GM18520 (cell line): ENCODE data around the gene NFATC2.

Experiments
- ATAC-seq: cut with Tn5 transposase; IDR thresholded peaks from one replicate; pipeline ENCODE4 v1.9.1; 2021; ENCODE audit not compliant: unreplicated experiment

Gene NFATC2

DNA sequence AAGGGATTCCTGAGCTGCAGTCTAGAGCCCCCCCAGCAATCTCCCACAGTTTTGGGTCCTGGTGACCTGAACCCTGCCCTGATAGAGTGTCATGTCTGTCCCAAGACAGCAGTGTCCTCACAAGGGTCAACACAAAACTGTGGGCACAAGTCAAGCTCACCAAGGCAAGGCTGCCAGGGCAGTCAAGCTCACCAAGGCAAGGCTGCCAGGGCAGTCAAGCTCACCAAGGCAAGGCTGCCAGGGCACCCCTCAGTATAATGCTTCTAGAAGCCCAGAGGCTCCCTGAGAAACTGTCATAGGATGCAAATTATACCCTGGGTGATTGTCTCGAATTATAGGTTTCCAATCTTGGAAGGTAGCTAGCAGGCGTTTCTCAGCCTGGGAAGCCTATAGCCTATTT, 108.5 kb downstream of the NFATC2 start:
- no peak for ATAC-seq

- ATAC-seq, result no peak
Measured at GRCh38 chr20:51432875-51433274, 109.6 kb downstream of the NFATC2 start.

- ATAC-seq, result no peak
Measured at GRCh38 chr20:51432251-51432784, 110.2 kb downstream of the NFATC2 start.

GRCh38 chr20:51431321-51431720, 111.2 kb downstream of the NFATC2 start:
- no peak for ATAC-seq

DNA sequence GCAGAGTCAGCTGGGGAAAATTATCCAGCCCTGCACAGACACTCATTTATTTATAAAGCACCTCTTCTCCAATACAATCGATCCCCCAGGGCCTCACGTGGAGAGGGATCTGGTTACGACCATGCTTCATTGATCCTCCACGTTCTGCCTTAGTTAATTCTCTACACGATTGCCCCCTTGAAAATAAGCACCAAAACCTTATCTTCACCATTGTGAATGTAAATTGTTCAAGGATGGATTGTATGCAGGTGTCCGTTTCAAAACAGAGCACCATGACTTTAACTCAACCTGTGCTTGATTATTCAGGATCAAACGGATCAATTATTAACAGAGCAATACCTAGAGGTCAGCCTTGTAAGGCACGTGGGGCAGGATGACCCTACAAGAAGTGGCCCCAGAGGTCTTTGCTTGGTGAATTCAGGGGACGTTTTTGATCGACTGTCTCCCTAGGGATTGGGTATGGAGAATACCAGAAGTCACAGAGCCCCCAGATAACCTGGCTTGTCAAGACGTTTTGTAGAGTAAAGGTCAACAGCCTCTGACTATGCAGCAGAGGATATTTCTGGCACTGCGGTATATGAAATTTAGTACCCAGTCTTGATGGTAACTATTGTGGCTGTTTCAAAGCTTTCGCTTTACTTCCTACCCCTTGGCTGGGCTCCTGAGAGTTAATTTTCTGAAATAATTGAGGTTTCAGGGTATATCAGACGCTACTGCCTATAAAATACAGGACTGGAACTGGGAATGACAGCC, 112.1 kb downstream of the NFATC2 start:
- no peak for ATAC-seq

GRCh38 chr20:51429696-51430095, 112.8 kb downstream of the NFATC2 start:
- no peak for ATAC-seq

- no peak for ATAC-seq
Measured at GRCh38 chr20:51429144-51429482, 113.4 kb downstream of the NFATC2 start.

DNA sequence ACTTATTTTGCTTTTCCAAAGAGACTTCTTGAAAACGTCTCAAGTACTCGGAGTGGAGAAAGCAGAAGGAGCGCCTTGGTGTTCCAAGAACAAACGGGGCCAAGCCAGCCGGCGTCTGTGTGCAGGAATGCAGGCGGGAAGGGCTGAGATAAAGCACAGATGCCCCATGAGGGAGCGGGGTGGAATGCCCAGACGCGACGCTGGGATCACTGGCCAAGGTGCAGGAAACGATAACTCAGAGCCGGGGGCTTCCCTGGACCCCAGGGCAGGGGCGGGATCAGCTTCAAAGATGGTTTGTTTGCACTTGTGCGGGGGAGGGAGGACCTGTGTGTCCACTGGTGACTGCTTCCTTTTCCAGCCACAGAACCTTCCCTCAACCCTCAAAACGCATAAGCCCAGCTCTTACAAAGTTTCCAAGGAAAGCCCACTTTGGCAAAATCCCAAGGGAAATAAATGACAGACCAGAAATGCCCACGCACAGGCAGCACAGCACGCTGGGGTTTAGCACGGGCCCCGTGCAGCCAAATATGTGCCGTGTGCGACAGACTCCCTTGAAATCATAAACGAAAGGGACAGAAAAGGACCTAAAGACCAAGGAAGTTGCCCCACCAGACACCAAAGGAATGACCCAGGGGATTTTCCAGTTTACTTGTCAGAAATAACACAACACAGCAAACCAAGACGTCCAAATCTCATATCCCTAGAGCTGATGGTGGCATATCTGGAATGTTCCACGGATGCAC, 113.9 kb downstream of the NFATC2 start:
- no peak for ATAC-seq

GRCh38 chr20:51427651-51428291, 114.7 kb downstream of the NFATC2 start:
- no peak for ATAC-seq

DNA sequence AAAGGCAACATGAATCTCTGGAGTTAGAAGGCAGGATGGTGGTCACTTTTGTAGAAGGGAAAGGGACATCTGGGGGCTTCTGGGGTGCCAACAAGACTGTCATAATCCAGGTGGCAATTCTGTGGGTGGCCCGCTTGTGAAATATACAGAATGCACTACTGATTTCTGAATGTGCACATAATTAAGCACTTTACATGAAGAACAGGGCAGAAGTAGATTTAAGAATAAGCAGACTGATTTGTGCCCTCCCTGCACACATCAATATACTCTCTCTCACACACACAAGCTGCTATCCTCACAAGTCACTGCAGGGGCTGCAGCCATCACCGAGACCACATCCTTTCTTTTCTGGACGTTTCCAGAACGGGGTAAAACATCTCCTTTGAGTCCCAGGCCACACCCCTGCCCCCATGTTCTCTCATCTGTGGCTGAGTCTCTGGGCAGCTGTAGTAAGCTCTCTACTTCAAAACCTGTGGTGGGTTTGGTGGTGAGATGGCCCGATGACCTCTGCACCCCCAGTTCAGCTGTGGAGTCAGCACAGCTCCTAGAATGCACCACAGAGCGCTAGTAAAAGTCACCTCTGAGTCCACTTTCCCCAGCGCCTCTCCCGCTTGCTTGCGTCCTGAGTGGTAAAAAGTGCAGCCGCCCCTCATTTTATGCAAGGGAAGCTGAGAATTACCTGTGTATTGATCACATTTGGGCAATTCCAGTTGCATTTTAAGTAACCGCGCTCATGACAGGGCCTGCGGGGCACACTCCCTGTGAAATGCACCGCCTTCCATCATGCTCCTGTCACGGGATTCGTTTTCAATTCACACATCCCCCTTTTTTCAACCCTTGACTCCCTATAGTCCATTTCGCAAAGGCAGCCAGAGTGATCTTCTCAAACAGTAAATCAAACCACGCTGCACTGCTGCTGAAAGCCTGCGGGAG, 115.5 kb downstream of the NFATC2 start:
- no peak for ATAC-seq

DNA sequence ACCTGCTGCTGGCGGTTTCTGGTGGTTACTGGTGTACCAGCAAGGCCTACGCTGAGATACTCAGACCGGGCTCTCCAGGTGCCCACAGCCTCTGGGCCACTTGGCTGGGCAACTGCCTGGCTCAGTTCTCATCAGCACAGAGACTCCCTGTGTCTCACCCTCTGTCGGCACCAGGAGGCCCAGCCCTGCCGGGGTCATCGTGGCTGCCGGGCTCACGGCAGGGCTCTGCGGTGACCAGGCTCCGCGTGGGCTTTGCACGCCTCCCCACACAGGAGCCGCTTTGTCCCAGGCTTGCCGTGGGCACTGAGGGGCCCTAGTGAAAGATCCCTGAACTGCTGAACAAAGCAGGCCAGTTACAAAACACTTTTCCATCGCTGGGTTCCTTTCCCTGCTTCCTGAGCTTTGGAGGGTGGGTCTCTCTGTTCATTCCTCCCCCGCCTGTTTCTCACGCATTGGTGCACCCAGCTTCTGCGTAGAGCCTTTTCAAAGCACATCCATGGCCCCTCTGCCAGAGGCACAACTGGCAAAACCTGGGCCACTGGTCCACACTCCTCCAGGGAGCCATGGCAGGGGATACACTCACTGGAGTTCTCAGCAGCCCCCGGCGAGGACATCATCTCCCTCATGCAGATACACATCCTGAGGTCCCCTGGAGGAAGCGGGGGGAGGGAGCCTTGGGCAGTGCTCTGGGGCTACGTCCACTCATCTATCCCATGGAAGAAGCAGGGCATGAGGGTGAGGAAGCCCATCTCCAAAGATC, 117.0 kb downstream of the NFATC2 start:
- ATAC-seq, result no peak

- ATAC-seq, result no peak
Measured at GRCh38 chr20:51424270-51425117, 118.0 kb downstream of the NFATC2 start.

GRCh38 chr20:51423810-51424209, 118.7 kb downstream of the NFATC2 start:
- no peak for ATAC-seq

- ATAC-seq, result no peak
Measured at GRCh38 chr20:51423290-51423667, 119.2 kb downstream of the NFATC2 start.

DNA sequence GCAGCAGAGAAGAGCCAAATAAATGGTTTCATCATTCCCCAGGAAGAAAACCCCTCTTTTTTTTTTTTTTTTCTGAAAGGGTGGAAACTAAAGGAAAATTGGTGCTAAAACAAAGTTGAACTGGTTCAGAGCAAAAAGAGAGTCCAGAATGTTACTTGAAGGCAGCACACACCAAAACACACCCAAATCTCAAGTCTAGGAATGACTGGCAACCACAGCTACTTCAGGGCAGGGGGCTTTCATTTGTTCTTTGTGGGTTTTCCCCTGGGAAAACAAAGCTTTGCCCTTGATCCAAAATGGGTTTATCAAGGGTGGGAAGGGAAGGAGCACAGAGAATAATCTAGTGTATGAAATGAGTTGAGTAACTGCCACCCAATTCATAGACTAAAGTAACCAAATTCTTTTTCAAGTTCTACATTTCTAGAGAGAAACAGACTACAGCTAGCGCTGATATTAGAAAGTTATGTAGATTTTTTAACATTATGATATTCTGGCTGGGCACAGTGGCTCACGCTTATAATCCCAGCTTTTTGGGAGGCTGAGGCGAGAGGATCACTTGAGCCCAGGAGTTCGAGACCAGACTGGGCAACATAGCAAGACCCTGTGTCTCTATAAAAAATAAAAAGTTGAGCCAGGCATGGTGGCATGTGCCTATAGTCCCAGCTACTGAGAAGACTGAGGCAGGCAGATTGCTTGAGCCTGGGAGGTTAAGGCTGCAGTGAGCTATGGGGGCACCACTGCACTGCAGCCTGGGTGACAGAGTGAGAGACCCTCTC, 119.8 kb downstream of the NFATC2 start:
- ATAC-seq, result no peak

DNA sequence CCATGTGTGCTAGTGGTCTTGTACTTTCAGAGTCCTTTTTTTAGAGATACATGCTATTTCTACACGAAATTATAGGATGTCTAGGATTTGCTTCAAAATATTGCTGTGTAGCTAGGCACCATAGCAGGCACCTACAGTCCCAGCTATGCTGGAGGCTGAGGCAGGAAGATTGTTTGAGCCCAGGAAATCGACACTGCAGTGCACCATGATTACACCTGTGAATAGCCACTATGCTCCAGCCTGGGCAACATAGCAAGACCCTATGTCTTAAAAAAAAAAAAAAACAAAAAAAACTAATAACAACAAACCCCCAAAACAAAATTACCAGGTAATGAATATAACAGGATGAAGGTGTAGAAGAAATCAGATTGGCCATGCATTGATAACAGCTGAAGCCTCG, 121.7 kb downstream of the NFATC2 start:
- ATAC-seq, result no peak

- ATAC-seq, result no peak
Measured at GRCh38 chr20:51420111-51420510, 122.4 kb downstream of the NFATC2 start.

DNA sequence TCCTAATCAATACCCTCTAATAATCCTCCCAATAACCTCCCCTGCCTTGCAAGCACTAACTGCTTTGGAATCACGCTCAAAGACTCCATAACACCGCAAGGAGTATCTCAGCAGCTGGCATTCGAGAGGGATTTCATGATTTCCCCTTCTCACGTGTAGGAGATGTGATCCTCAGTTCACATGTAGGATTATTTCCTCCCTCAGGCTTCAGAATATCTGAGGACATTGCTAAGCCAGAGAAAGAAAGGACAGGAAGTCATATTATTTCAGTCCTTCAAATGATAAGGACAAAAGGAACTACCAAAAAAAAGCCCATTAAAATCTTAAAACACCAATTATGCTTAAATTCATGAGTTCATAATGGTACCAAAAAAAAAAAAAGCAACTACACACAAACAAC, 122.9 kb downstream of the NFATC2 start:
- ATAC-seq, result no peak
